CD4-positive, alpha-beta memory T cell (primary cell): Measurements from ENCODE around the gene FSIP1. TPM values are rescaled to one million over a fixed set of nuclear protein-coding genes. Genes with fewer than 3 reads are reported as not detected.

ENCODE experiments used
- CTCF ChIA-PET: fragments of 350-600 bp; sonication (Branson Sonifier 250); formaldehyde crosslinking; loops from one replicate; lab custom pipeline; 2021; ENCODE audit warnings: inconsistent platforms; ENCODE audit not compliant: partially characterized antibody; lab: Charles Lee
- POLR2A ChIA-PET: fragments of 350-600 bp; sonication (Branson Sonifier 250); formaldehyde crosslinking; loops from one replicate; lab custom pipeline; 2021; ENCODE audit not compliant: partially characterized antibody; lab: Charles Lee
- DNase-seq, 5 donors: peaks; one replicate each; pipeline versions ENCODE4 v3.0.0 to v3.0.0-alpha.2; 2020 to 2022; ENCODE audit warnings: mixed read lengths in 1 of 5
- H3K27ac ChIP-seq: one replicate; pipeline ENCODE4 v1.7.0; 2013; ENCODE audit warnings: low read depth, low read length
- H3K27me3 ChIP-seq: 2 replicates; pipeline ENCODE4 v1.7.0; 2013; ENCODE audit warnings: mild to moderate bottlenecking, low read length, moderate library complexity; ENCODE audit not compliant: insufficient read depth
- H3K36me3 ChIP-seq: 2 replicates; pipeline ENCODE4 v1.7.0; 2013; ENCODE audit warnings: mild to moderate bottlenecking, low read length, moderate library complexity; ENCODE audit not compliant: insufficient read depth
- H3K4me1 ChIP-seq: 2 replicates; pipeline ENCODE4 v1.7.0; 2013; ENCODE audit warnings: mild to moderate bottlenecking, low read length, moderate library complexity; ENCODE audit not compliant: insufficient read depth
- H3K4me3 ChIP-seq, 2 donors: one replicate each; pipeline ENCODE4 v1.7.0; 2013; ENCODE audit warnings: low read length in 2 of 2, mild to moderate bottlenecking in 1 of 2
- H3K9me3 ChIP-seq, 2 donors: one replicate each; pipeline ENCODE4 v1.7.0; 2013; ENCODE audit warnings: low read length in 2 of 2, control low read depth in 1 of 2; ENCODE audit not compliant: control insufficient read depth in 1 of 2
- H3K27ac Mint-ChIP-seq, 7 donors: one replicate each; pipeline ENCODE4 v1.8.0; 2020 to 2021; ENCODE audit warnings: mixed read lengths in 7 of 7, mild to moderate bottlenecking in 6 of 7, inconsistent platforms in 3 of 7, moderate library complexity in 3 of 7
- H3K27me3 Mint-ChIP-seq, 2 donors: one replicate each; pipeline ENCODE4 v1.8.0; 2020 to 2021; ENCODE audit warnings: mixed read lengths in 2 of 2
- H3K36me3 Mint-ChIP-seq, 2 donors: one replicate each; pipeline ENCODE4 v1.8.0; 2020 to 2021; ENCODE audit warnings: mixed read lengths in 2 of 2, inconsistent platforms in 1 of 2, mild to moderate bottlenecking in 1 of 2
- H3K4me1 Mint-ChIP-seq, 4 donors: one replicate each; pipeline ENCODE4 v1.8.0; 2020 to 2021; ENCODE audit warnings: mixed read lengths in 4 of 4, mild to moderate bottlenecking in 1 of 4
- H3K4me3 Mint-ChIP-seq, 8 donors: one replicate each; pipeline ENCODE4 v1.8.0; 2020 to 2021; ENCODE audit warnings: mixed read lengths in 8 of 8, mild to moderate bottlenecking in 7 of 8, moderate library complexity in 6 of 8, inconsistent platforms in 3 of 8
- H3K9me3 Mint-ChIP-seq, 8 donors: one replicate each; pipeline ENCODE4 v1.8.0; 2020 to 2021; ENCODE audit warnings: mixed read lengths in 8 of 8, mild to moderate bottlenecking in 5 of 8, inconsistent platforms in 3 of 8, moderate library complexity in 1 of 8
- intact Hi-C: fragments of 100-400 bp; cut with micrococcal nuclease; formaldehyde crosslinking; loops from one replicate; pipeline ENCODE4 v1.15.1; 2023
- polyA plus RNA-seq, 2 donors: library from polyadenylated mRNA; unstranded; fragments of 300-500 nt; fragmentation: Illumina TruSeq; gene quantifications; one replicate each; pipeline ENCODE4 v1.2.3, GENCODE V29; 2021
- total RNA-seq, 2 experiments: library from RNA; stranded (reverse); gene quantifications; one replicate each; pipeline ENCODE4 v1.2.3, GENCODE V29; 2021

FSIP1 gene
- total and polyA plus RNA-seq, 4 experiments from 2014 or later = 0.47 to 1.6 (median 1.1) TPM

- CTCF ChIA-PET = interaction anchor here (1.1 to 2.2 kb wide), 5 partner anchors 11 to 116 kb away, joined by 3 to 8 read pairs (median 3); no protein-coding TSS in a partner anchor
- H3K27ac ChIP-seq = peak overlapping the region; percentile 48
- Mint-ChIP-seq H3K27ac (peak overlapping the region; percentile 3 to 92 (median 49)), H3K27me3 (peaks cover 2 to 3% of the 10 kb centered on the region in 2 donors), H3K9me3 (no peaks in the 10 kb centered on the region), H3K36me3 (no peaks in the 10 kb centered on the region), H3K4me1 (peaks cover 4 to 24% (median 10%) of the 10 kb centered on the region in 4 donors), H3K4me3 (peak overlapping the region in 6 of 8 donors; percentile 2 to 65 (median 22))
- peak in 4 of 5 donors; percentile 44 to 65 (median 56) for DNase-seq
- H3K4me1 ChIP-seq = peaks cover 20% of the 10 kb centered on the region
- POLR2A ChIA-PET = interaction anchor here (1.2 to 4.0 kb wide), 3 partner anchors 11 to 24 kb away, joined by 3 to 29 read pairs (median 8); no protein-coding TSS in a partner anchor
- no peaks in the 10 kb centered on the region for H3K27me3 ChIP-seq
- no peak overlapping the region for H3K4me3 ChIP-seq
- H3K36me3 ChIP-seq = no peaks in the 10 kb centered on the region
- H3K9me3 ChIP-seq = no peaks in the 10 kb centered on the region
- intact Hi-C loops = loop anchor here (2.0 kb wide), 1 partner anchor 17 kb away; no protein-coding TSS in a partner anchor
Measured at GRCh38 chr15:39641191-39641889, 141.3 kb downstream of the FSIP1 start.

DNA sequence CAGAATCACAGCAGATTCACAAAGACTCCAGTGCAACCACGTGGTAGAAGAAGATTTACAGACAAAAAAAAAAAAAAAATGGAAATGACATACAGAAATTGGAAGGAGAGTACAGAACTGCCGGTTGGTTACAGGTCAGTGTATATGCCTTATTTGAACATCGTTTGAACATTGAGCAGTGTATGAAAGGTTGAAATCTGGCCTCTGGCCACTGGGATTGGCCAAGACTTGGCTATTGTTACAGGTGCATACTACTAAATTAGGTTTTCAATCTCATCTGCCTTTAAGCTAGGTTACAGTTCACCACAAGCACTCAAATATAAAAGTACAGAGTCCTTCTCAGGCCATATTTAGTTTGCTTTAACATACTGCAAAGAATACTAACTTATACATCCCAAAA lies 142.0 kb downstream of the FSIP1 start:
- CTCF ChIA-PET = interaction anchor here (1.1 to 2.2 kb wide), 5 partner anchors 11 to 117 kb away, joined by 3 to 8 read pairs (median 3); no protein-coding TSS in a partner anchor
- Histone ChIP-seq H3K4me1 (peaks cover 20% of the 10 kb centered on the region), H3K4me3 (no peak overlapping the region), H3K9me3 (no peaks in the 10 kb centered on the region), H3K36me3 (no peaks in the 10 kb centered on the region), H3K27me3 (no peaks in the 10 kb centered on the region), H3K27ac (peak overlapping the region; percentile 34)
- POLR2A ChIA-PET = interaction anchor here (1.8 to 4.0 kb wide), 2 partner anchors 11 to 16 kb away, joined by 8 to 29 read pairs; no protein-coding TSS in a partner anchor
- no peak for DNase-seq
- Mint-ChIP-seq H3K36me3 (no peaks in the 10 kb centered on the region), H3K27ac (peak overlapping the region in 4 of 7 donors; percentile 8 to 92 (median 64)), H3K9me3 (peaks cover 0 to 2% (median 0%) of the 10 kb centered on the region in 8 donors), H3K27me3 (peaks cover 2 to 3% of the 10 kb centered on the region in 2 donors), H3K4me1 (peaks cover 4 to 24% (median 11%) of the 10 kb centered on the region in 4 donors), H3K4me3 (peak overlapping the region in 3 of 8 donors; percentile 17 to 40 (median 26))
- intact Hi-C loops = loop anchor here (2.0 kb wide), 1 partner anchor 16 kb away; no protein-coding TSS in a partner anchor

DNA sequence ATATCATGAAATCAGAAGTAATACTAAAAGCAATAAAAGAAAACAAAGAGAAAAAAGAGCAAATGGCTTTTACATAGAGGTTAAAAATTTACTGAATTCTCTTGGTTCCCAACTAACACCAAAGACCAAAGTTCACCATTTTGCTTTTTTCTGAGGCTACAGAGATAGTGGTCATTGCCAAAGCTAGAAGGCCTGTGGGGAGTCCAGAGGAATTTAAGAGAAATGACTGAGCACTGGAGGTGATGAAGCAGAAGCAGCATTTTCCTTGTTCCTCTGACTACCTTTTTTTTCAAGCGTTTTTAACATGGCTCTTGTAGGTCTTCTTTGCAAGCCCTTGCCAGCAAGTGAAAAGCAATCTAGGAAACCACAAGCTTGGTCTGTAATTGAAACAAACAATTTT lies 143.6 kb downstream of the FSIP1 start:
- POLR2A ChIA-PET = interaction anchor here (0.9 kb wide), 1 partner anchor 10 kb away, joined by 4 read pairs; no protein-coding TSS in a partner anchor

DNA sequence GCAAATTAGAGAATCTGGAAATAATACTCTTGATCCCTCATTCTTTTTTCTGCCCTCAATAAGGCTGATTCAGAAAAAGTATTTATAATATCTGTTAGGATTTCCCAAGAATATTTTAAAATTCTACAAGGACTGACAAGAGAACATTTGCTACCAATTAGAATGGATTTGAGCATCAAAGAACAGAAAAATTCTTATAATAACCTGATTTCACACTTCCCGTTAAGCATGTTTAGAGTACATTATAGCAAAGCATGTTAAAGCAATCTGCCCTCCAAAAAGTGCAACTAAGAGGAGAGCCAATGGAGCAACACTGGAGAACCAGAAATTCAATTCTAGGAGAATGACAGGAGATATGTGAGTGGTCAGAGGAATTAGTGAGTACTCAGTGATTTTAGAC lies 144.6 kb downstream of the FSIP1 start:
- Mint-ChIP-seq H3K4me1 (peaks cover 4 to 20% (median 10%) of the 10 kb centered on the region in 4 donors), H3K27me3 (peaks cover 2 to 3% of the 10 kb centered on the region in 2 donors), H3K9me3 (peaks cover 0 to 2% (median 0%) of the 10 kb centered on the region in 8 donors), H3K36me3 (no peaks in the 10 kb centered on the region), H3K27ac (peak overlapping the region in 2 of 7 donors; percentile 52 to 58), H3K4me3 (no peak overlapping the region)
- H3K27me3 ChIP-seq = no peaks in the 10 kb centered on the region
- H3K27ac ChIP-seq = no peak overlapping the region
- no peaks in the 10 kb centered on the region for H3K36me3 ChIP-seq
- no peak for DNase-seq
- peaks cover 20% of the 10 kb centered on the region for H3K4me1 ChIP-seq
- H3K9me3 ChIP-seq = no peaks in the 10 kb centered on the region
- ChIA-PET POLR2A (no interaction called here), CTCF (no interaction called here)
- no peak overlapping the region for H3K4me3 ChIP-seq
- intact Hi-C loops = no loop called here

More for the DNA sequence above, 143.6 kb downstream of the FSIP1 start:
- Histone ChIP-seq H3K27me3 (no peaks in the 10 kb centered on the region), H3K36me3 (no peaks in the 10 kb centered on the region), H3K27ac (no peak overlapping the region), H3K4me3 (no peak overlapping the region), H3K4me1 (peaks cover 20% of the 10 kb centered on the region), H3K9me3 (no peaks in the 10 kb centered on the region)
- Mint-ChIP-seq H3K4me1 (peaks cover 4 to 20% (median 10%) of the 10 kb centered on the region in 4 donors), H3K27ac (no peak overlapping the region), H3K4me3 (no peak overlapping the region), H3K9me3 (peaks cover 0 to 2% (median 0%) of the 10 kb centered on the region in 8 donors), H3K27me3 (peaks cover 2 to 3% of the 10 kb centered on the region in 2 donors), H3K36me3 (no peaks in the 10 kb centered on the region)
- intact Hi-C loops = no loop called here
- CTCF ChIA-PET = no interaction called here
- no peak for DNase-seq

- Histone ChIP-seq H3K4me3 (no peak overlapping the region), H3K27me3 (no peaks in the 10 kb centered on the region), H3K27ac (no peak overlapping the region), H3K9me3 (no peaks in the 10 kb centered on the region), H3K36me3 (no peaks in the 10 kb centered on the region), H3K4me1 (peaks cover 52% of the 10 kb centered on the region)
- H3K4me3 Mint-ChIP-seq = peak overlapping the region in 3 of 8 donors; percentile 2 to 47 (median 6)
- intact Hi-C loops = no loop called here
- peak overlapping the region; percentile 6 to 88 (median 62) for H3K27ac Mint-ChIP-seq
- peaks cover 40 to 50% (median 48%) of the 10 kb centered on the region in 4 donors for H3K4me1 Mint-ChIP-seq
- peaks cover 0 to 4% of the 10 kb centered on the region in 2 donors for H3K36me3 Mint-ChIP-seq
- ChIA-PET POLR2A (interaction anchor here (0.9 to 3.8 kb wide), 2 partner anchors 8 to 151 kb away, joined by 3 to 17 read pairs; partner anchors contain the start of gene FSIP1), CTCF (interaction anchor here (1.0 to 4.5 kb wide), 4 partner anchors 9 to 125 kb away, joined by 3 to 26 read pairs (median 4); no protein-coding TSS in a partner anchor)
- no peaks in the 10 kb centered on the region for H3K27me3 Mint-ChIP-seq
- DNase-seq = peak in 1 of 5 donors; percentile 24
- H3K9me3 Mint-ChIP-seq = peaks cover 0 to 4% (median 0%) of the 10 kb centered on the region in 8 donors
Measured at GRCh38 chr15:39631357-39631756, 151.3 kb downstream of the FSIP1 start.

GRCh38 chr15:39629906-39630305 lies 152.7 kb downstream of the FSIP1 start:
- peak overlapping the region; percentile 96 to 99 (median 98) for H3K27ac Mint-ChIP-seq
- no peaks in the 10 kb centered on the region for H3K9me3 ChIP-seq
- peak overlapping the region; percentile 62 for H3K27ac ChIP-seq
- peaks cover 0 to 7% of the 10 kb centered on the region in 2 donors for H3K36me3 Mint-ChIP-seq
- ChIA-PET CTCF (interaction anchor here (0.7 to 4.5 kb wide), 12 partner anchors 11 to 127 kb away, joined by 3 to 35 read pairs (median 4); partner anchors contain the start of gene THBS1), POLR2A (interaction anchor here (0.7 to 3.8 kb wide), 15 partner anchors 11 to 679 kb away, joined by 3 to 17 read pairs (median 4); partner anchors contain the start of genes FSIP1 and THBS1)
- H3K4me3 Mint-ChIP-seq = peak overlapping the region in 6 of 8 donors; percentile 40 to 81 (median 68)
- H3K36me3 ChIP-seq = no peaks in the 10 kb centered on the region
- no peak overlapping the region for H3K4me3 ChIP-seq
- peaks cover 67% of the 10 kb centered on the region for H3K4me1 ChIP-seq
- H3K9me3 Mint-ChIP-seq = peaks cover 0 to 3% (median 0%) of the 10 kb centered on the region in 8 donors
- DNase-seq = peak in 1 of 5 donors; percentile 12
- no peaks in the 10 kb centered on the region for H3K27me3 ChIP-seq
- no peaks in the 10 kb centered on the region for H3K27me3 Mint-ChIP-seq
- H3K4me1 Mint-ChIP-seq = peaks cover 51 to 65% (median 62%) of the 10 kb centered on the region in 4 donors
- intact Hi-C loops = loop anchor here (1.0 kb wide), 1 partner anchor 36 kb away; no protein-coding TSS in a partner anchor
